SK-N-MC (cell line): ENCODE data around the gene ZNF587B.

ENCODE experiments used
- EZH2 ChIP-seq: fragments of 200-600 bp; sonication (generic); IDR thresholded peaks from one replicate; pipeline ENCODE4 v1.6.1; 2017; ENCODE audit warnings: antibody characterized with exemption
- POLR2AphosphoS5 ChIP-seq: IDR thresholded peaks from 2 replicates; pipeline ENCODE4 v1.6.1; 2012; ENCODE audit warnings: mild to moderate bottlenecking, low read depth, low read length, borderline replicate concordance

- TF ChIP-seq EZH2 (no peak), POLR2AphosphoS5 (no peak)
Measured at GRCh38 chr19:57786906-57787305, 43.2 kb upstream of the ZNF587B start.
